Gastrocnemius medialis (tissue), 4 donors: Measurements from ENCODE around the gene MARCKS. TPM values are rescaled to one million over a fixed set of nuclear protein-coding genes. Genes with fewer than 3 reads are reported as not detected.

Experiments
- ATAC-seq, 2 donors: fragments of 150-250 bp; one replicate each; pipeline ENCODE4 v1.9.1; 2016
- DNase-seq, 2 donors: peaks; one replicate each; pipeline ENCODE4 v3.0.0-alpha.2; 2019
- H3K27ac ChIP-seq, 4 donors: fragments of 200-600 bp; sonication (generic); 1 replicate in 1 of 4; 2 replicates in 3 of 4; pipeline ENCODE4 v1.5.1; 2016 to 2018; ENCODE audit warnings: mild to moderate bottlenecking in 2 of 4, moderate library complexity in 1 of 4
- H3K27me3 ChIP-seq, 3 donors: fragments of 200-600 bp; sonication (generic) in 2 of 3; 1 replicate in 1 of 3; 2 replicates in 2 of 3; pipeline versions ENCODE4 v1.5.1 to v1.6.0; 2016 to 2019; ENCODE audit warnings: mild to moderate bottlenecking in 1 of 3, moderate library complexity in 1 of 3
- H3K36me3 ChIP-seq, 2 donors: fragments of 200-600 bp; sonication (generic) in 1 of 2; one replicate each; pipeline ENCODE4 v1.5.1; 2017 to 2018
- H3K4me1 ChIP-seq, 2 donors: fragments of 200-600 bp; sonication (generic) in 1 of 2; one replicate each; pipeline ENCODE4 v1.5.1; 2016 to 2017; ENCODE audit warnings: mild to moderate bottlenecking in 2 of 2
- H3K4me3 ChIP-seq, 4 donors: fragments of 200-600 bp; sonication (generic) in 3 of 4; 1 replicate in 1 of 4; 2 replicates in 3 of 4; pipeline ENCODE4 v1.5.1; 2016 to 2019; ENCODE audit warnings: mild to moderate bottlenecking in 2 of 4
- H3K9me3 ChIP-seq, 3 donors: fragments of 200-600 bp; sonication (generic) in 2 of 3; 1 replicate in 1 of 3; 2 replicates in 2 of 3; pipeline ENCODE4 v1.5.1; 2016 to 2019
- POLR2A ChIP-seq, 2 donors: fragments of 450-650 bp; IDR thresholded peaks; one replicate each; pipeline ENCODE4 v1.6.1; 2017; ENCODE audit warnings: antibody characterized with exemption in 2 of 2, mild to moderate bottlenecking in 2 of 2, moderate library complexity in 2 of 2
- in situ Hi-C, 4 donors: fragments of 200-750 bp; cut with MboI; loops; one replicate each; pipeline versions ENCODE4 v1.15.0 to v1.8.0; 2017; ENCODE audit warnings: low sequenced_read_pairs in 4 of 4
- intact Hi-C: fragments of 100-400 bp; cut with DNase I; formaldehyde crosslinking; loops from one replicate; pipeline ENCODE4 v1.15.1; 2023; ENCODE audit warnings: low total_unique reads
- total RNA-seq, 4 donors: library from RNA; depleted of rRNA; stranded (reverse); fragments of >200 nt; gene quantifications; one replicate each; pipeline versions ENCODE4 v1.1.0 to v1.2.3, GENCODE V29; 2016
- TF ChIP-seq, protein P1 (sequence below), 5 experiments: fragments of 450-650 bp in 3 of 5; fragments of 200-600 bp in 2 of 5; sonication (generic) in 2 of 5; IDR thresholded peaks in 4 of 5; conservative IDR thresholded peaks in 1 of 5; 1 replicate in 4 of 5; 2 replicates in 1 of 5; pipeline ENCODE4 v1.5.1; 2016 to 2019; ENCODE audit warnings: antibody characterized with exemption in 5 of 5, mild to moderate bottlenecking in 3 of 5, moderate library complexity in 3 of 5

The MARCKS gene
- total RNA-seq, 4 donors from 2014 or later = 4.3 to 7.1 (median 5.4) TPM

DNA sequence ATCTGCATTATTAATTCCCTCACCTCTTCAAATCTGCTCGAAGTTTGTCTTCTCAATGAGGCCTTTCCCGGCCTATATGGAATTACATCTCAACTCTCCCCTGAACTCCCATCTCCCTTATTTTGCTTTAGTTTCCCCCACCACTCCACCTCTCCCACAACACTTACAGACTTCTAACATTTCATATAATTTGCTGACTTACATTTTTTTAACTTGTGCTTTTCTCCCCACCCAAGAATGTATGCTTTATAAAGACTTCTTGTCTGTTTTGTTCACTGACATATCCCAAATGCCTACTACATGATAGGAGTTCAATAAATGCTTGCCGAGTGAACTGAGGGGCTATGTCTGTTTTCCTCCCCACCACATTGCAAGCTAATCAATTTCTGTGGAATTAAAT is 3.9 kb upstream of the MARCKS start:
- no peaks in the 10 kb centered on the region for H3K36me3 ChIP-seq
- DNase-seq (no peak), ATAC-seq (no peak)
- no peak for TF ChIP-seq POLR2A (IDR thresholded peaks at IDR 0.05)
- TF ChIP-seq, protein P1, sequence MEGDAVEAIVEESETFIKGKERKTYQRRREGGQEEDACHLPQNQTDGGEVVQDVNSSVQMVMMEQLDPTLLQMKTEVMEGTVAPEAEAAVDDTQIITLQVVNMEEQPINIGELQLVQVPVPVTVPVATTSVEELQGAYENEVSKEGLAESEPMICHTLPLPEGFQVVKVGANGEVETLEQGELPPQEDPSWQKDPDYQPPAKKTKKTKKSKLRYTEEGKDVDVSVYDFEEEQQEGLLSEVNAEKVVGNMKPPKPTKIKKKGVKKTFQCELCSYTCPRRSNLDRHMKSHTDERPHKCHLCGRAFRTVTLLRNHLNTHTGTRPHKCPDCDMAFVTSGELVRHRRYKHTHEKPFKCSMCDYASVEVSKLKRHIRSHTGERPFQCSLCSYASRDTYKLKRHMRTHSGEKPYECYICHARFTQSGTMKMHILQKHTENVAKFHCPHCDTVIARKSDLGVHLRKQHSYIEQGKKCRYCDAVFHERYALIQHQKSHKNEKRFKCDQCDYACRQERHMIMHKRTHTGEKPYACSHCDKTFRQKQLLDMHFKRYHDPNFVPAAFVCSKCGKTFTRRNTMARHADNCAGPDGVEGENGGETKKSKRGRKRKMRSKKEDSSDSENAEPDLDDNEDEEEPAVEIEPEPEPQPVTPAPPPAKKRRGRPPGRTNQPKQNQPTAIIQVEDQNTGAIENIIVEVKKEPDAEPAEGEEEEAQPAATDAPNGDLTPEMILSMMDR (IDR thresholded peaks at IDR 0.05 in 4 of 5, conservative IDR thresholded peaks at IDR 0.05 in 1 of 5) = no peak
- no peak overlapping the region for H3K27ac ChIP-seq
- H3K4me1 ChIP-seq = no peaks in the 10 kb centered on the region
- H3K27me3 ChIP-seq = no peaks in the 10 kb centered on the region
- in situ Hi-C loops = loop anchor here in 1 of 4 donors (25.0 kb wide), 1 partner anchor 541 kb away; no protein-coding TSS in a partner anchor
- no peaks in the 10 kb centered on the region for H3K9me3 ChIP-seq
- H3K4me3 ChIP-seq = no peak overlapping the region
- intact Hi-C loops = loop anchor here (10.0 kb wide), 3 partner anchors 258 to 438 kb away; no protein-coding TSS in a partner anchor

DNA sequence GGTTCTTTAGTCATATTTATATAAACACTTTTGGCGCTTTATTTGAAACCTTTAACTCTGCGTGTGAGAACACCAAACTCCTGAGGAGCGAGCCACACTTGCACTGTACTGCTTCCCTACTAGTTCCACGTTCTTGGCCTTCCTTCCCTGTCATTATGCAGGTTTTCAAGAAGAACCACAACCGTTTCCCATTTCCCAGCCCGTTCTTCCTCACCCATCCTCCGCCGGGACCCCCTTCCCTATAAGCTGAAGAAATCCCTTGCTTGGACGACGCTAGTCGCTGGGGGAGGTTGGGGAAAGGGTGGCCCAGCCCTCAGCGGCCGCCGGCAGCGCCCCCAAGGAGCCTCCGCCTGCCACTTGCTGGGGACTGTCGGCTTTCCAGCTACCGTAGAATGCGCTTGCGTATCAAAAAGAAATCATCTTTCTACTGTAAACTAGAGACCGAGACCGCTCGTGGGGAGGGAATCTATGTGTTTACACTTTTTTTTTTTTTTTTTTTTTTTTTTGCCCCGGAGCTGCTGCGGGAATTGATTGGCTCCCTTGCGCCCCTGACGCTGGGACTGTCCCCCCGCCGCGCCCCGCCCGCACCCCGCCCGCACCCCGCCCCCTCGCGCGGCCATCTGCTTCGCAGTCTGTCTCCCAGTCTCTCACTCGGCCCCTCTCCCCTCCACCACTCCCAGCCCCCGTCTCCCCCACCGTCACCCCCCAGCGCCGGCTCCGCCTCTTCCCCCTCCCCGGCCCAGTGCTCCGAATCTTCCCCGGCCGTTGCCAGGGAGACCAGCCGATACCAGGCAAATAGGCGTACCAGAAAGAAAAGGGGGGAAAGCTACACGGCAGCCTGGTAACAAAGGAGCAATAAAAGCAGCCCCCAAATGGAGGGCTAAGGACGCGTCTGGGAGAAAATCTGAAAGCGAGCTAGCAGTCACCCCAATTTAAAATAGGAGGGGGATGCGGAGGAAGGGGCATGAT is 2.3 kb upstream of the MARCKS start:
- DNase-seq (peak; percentile 28 to 41), ATAC-seq (no peak)
- Histone ChIP-seq H3K4me3 (peak overlapping the region; percentile 70 to 94 (median 75)), H3K9me3 (no peaks in the 10 kb centered on the region), H3K27me3 (no peaks in the 10 kb centered on the region), H3K27ac (peak overlapping the region; percentile 70 to 93 (median 86)), H3K4me1 (no peaks in the 10 kb centered on the region), H3K36me3 (no peaks in the 10 kb centered on the region)
- TF ChIP-seq, protein P1 (IDR thresholded peaks at IDR 0.05 in 4 of 5, conservative IDR thresholded peaks at IDR 0.05 in 1 of 5) = no peak
- TF ChIP-seq POLR2A (IDR thresholded peaks at IDR 0.05) = no peak
- intact Hi-C loops (loop anchor here (10.0 kb wide), 3 partner anchors 260 to 440 kb away; no protein-coding TSS in a partner anchor), in situ Hi-C loops (loop anchor here in 2 of 4 donors (5.0 to 25.0 kb wide), 2 partner anchors 543 to 548 kb away; no protein-coding TSS in a partner anchor)

DNA sequence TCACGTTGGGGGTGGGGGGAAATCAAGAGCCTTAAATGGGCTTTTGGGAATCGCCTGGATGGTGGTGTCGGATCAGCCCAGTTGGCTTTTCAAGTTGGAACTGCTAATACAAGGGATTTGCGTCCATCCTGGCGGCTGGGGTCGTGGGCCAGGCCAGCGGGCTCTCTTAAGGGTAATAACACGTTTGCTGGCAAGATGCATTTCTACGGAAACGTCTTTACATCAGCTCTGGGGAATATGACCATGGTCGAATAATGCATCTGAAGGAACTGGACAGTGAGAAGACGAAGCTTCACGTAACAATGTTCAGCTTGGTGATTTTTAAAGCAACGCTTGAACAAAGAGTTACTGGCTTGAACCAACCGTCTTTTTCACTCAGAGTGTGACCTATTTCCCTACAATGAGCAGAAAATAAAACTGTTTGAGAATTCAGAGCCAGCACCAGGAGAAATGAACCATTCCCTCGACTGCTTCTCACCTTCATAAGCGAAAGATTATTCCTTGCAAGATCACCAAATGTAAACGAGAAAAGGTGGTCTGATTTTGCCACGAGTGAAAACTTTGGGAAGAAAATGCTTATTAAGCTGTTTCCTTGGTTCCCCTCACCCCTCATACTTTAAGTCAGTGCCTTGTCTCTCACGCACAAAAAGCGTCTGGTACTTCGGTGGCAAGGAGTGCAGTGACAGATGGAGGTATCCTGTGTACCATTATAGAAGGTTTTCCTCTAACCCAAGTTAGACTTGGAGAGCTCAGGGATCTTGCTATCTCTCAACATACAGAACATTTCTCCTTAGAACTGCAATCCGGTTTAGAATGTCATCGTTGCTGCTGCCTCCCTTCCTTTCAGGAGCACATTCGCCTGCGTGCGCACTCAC is 1.4 kb upstream of the MARCKS start:
- Histone ChIP-seq H3K4me1 (no peaks in the 10 kb centered on the region), H3K4me3 (peak overlapping the region; percentile 70 to 94 (median 75)), H3K27me3 (no peaks in the 10 kb centered on the region), H3K36me3 (no peaks in the 10 kb centered on the region), H3K27ac (peak overlapping the region; percentile 70 to 93 (median 86)), H3K9me3 (no peaks in the 10 kb centered on the region)
- intact Hi-C loops (loop anchor here (10.0 kb wide), 3 partner anchors 261 to 441 kb away; no protein-coding TSS in a partner anchor), in situ Hi-C loops (loop anchor here in 2 of 4 donors (5.0 to 25.0 kb wide), 2 partner anchors 543 to 548 kb away; no protein-coding TSS in a partner anchor)
- ATAC-seq = no peak
- DNase-seq = no peak
- peak in 1 of 2 donors; percentile 9 for TF ChIP-seq POLR2A (IDR thresholded peaks at IDR 0.05)
- TF ChIP-seq, protein P1 (IDR thresholded peaks at IDR 0.05 in 4 of 5, conservative IDR thresholded peaks at IDR 0.05 in 1 of 5) = no peak

DNA sequence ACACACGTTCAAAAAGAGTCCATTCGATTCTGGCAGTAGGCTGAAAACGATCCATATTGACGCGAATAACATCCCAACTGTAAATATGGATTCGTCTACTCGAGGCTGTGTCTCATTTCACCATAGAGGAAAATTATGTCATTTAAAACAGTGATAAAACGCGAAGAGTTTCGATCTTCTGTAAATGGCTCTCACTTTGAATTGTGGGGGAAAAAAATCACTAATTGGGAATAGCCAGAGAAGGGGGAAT is 845 bp upstream of the MARCKS start:
- H3K4me3 ChIP-seq = peak overlapping the region; percentile 70 to 94 (median 75)
- H3K36me3 ChIP-seq = no peaks in the 10 kb centered on the region
- no peaks in the 10 kb centered on the region for H3K9me3 ChIP-seq
- intact Hi-C loops = loop anchor here (10.0 kb wide), 3 partner anchors 261 to 441 kb away; no protein-coding TSS in a partner anchor
- H3K27ac ChIP-seq = peak overlapping the region; percentile 70 to 93 (median 86)
- ATAC-seq (no peak), DNase-seq (no peak)
- TF ChIP-seq POLR2A (IDR thresholded peaks at IDR 0.05) = no peak
- TF ChIP-seq, protein P1 (IDR thresholded peaks at IDR 0.05 in 4 of 5, conservative IDR thresholded peaks at IDR 0.05 in 1 of 5) = no peak
- in situ Hi-C loops = loop anchor here in 2 of 4 donors (5.0 to 25.0 kb wide), 2 partner anchors 544 to 549 kb away; no protein-coding TSS in a partner anchor
- H3K4me1 ChIP-seq = no peaks in the 10 kb centered on the region
- no peaks in the 10 kb centered on the region for H3K27me3 ChIP-seq
